GM19372 (cell line): ENCODE data around the gene RPL37.
"Not testable (repeated sequence)": the region's sequence is repeated elsewhere in the genome, so short reads cannot be mapped to it uniquely, and the experiment has no call there.

Experiments used
- ATAC-seq: cut with Tn5 transposase; IDR thresholded peaks from one replicate; pipeline ENCODE4 v1.9.1; 2021; ENCODE audit warnings: mild to moderate bottlenecking, low read depth, moderate library complexity; ENCODE audit not compliant: unreplicated experiment

RPL37 gene

GRCh38 chr5:40834391-40834848 is 602 bp downstream of the RPL37 start:
- no peak for ATAC-seq

- ATAC-seq, result no peak
Measured at GRCh38 chr5:40833712-40834229, 1.3 kb downstream of the RPL37 start.

DNA sequence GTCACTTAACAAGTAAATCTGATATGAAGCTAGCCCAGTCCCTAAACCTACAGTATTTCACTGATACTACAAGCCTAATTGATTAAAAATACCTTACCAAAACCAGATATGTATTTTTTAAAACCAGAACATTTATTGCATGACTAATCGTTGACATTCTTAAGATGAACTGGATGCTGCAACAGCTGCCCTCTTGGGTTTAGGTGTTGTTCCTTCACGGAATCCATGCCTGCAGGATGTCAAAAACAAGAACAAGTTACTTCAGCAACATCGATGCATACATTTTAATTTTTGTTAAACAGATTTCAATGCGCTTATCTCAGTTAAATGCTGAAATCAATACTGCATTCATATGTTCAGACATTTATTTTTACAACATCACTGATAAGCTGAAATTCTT is 2.7 kb downstream of the RPL37 start:
- no peak for ATAC-seq

- no peak for ATAC-seq
Measured at GRCh38 chr5:40831346-40832210, 3.4 kb downstream of the RPL37 start.

DNA sequence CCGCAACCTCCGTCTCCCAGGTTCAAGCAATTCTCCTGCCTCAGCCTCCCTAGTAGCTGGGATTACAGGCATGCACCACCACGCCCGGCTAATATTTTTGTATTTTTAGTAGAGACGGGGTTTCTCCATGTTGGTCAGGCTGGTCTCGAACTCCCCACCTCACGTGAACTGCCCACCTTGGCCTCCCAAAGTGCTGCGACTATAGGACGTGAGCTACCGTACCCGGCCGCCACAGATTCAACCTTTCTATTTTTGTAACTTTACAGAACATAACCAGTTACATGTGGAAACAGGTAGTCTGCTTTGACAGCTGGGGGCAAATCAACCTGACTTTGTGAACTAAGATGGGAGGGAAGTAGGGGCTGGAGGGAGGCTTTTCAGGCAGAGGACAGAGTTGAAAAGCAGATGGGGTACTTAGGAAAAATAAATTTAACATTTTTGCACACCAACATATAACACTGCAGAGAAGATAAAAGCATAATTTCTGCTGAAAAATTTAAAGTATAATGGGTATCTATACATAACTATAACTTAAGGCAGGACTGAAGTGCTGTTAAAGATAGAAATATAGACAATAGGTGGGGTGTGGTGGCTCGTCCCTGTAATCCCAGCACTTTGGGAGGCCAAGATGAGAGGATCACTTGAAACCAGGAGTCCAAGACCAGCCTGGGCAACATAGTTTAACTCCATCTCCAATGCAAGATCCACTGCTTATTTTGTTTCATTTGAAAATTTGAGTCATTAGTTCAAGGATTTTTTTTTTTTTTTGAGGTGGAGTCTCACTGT is 5.1 kb downstream of the RPL37 start:
- ATAC-seq, result no peak

- no peak for ATAC-seq
Measured at GRCh38 chr5:40828690-40829661, 6.0 kb downstream of the RPL37 start.

GRCh38 chr5:40828021-40828631 is 6.9 kb downstream of the RPL37 start:
- no peak for ATAC-seq

GRCh38 chr5:40827188-40827977 is 7.6 kb downstream of the RPL37 start:
- no peak for ATAC-seq

DNA sequence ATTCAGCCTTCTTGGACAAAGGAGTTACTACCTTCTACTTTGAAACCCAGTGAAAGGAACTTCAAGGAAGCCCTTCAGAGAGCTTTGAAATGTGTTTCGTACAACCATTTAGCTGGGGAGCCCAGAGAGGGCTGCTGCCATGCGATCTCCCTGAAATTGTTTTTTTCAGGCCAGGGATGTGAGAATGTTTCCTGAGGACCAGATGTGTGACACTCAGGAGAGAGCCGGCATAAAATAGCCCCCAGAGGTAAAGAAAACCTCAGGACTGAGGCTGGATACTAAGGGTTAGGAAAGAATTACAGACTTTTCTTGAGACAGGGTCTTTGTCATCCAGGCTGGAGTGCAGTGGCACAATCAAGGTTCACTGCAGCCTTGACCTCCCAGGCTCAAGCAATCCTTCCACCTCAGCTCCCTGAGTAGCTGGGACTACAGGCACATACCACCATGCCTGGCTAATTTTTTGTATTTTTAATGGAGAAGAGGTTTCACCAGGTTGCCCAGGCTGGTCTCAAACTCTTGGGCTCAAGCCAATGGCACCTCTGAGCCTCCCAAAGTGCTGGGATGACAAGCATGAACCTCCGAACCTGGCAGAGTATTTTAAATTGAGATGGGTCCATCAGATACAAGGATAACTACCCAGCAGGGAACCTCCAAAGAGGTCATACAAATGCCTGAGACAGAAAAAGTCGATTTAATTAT is 8.4 kb downstream of the RPL37 start:
- no peak for ATAC-seq

GRCh38 chr5:40825461-40826043 is 9.5 kb downstream of the RPL37 start:
- not testable (repeated sequence) for ATAC-seq

GRCh38 chr5:40823459-40823858 is 11.6 kb downstream of the RPL37 start:
- ATAC-seq, result no peak

- ATAC-seq, result no peak
Measured at GRCh38 chr5:40813698-40814281, 21.2 kb downstream of the RPL37 start.

DNA sequence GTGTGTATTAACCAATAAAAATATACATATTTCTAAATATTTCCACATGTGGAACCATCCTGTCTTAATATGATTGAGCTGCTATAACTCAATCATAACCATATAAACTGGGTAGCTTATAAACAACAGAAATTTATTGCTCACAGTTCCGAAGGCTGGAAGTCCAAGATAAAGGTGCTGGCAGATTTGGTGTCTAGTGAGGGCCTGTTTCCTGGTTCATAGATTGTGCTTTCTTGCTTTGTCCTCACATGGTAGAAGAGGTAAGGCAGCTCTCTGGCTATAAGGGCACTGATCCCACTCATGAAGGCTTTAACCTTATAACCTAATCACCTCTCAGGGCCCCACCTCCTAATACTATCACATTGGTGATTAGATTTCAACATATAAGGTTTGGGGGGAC is 22.9 kb downstream of the RPL37 start:
- no peak for ATAC-seq

DNA sequence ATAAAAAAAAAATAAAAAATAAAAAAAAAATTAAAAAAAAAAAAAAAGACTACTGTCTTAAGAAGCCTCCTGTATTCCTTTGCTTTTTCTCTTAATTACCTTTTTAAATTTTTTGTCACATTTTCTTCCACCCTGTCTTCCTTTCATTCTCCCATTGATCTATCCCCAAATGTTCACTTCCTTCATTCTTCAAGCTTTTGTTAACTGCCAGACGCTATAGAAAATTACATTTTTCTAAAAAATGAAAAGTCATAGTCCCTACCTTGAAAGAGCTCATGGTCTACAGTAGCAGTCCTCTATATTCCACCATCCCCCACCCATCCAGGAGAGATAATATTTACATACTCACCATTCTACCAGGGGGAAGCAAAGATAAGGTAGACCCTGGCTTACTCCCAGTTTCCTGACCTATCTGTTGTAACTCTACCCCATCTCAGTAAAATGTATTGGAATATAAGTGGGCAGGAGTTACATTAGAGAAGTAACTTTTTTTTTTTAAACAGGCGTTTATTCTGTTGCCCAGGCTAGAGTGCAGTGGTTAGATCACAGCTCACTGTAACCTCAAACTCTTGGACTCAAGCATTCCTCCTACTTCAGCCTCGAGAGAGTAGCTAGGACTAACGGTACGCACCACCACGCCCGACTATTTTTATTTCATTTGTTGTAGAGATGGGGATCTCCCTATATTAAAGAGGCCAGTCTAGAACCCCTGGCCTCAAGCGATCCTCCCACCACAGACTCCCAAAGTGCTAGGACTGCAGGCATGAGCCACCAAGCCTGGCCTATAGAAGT is 33.1 kb downstream of the RPL37 start:
- no peak for ATAC-seq

DNA sequence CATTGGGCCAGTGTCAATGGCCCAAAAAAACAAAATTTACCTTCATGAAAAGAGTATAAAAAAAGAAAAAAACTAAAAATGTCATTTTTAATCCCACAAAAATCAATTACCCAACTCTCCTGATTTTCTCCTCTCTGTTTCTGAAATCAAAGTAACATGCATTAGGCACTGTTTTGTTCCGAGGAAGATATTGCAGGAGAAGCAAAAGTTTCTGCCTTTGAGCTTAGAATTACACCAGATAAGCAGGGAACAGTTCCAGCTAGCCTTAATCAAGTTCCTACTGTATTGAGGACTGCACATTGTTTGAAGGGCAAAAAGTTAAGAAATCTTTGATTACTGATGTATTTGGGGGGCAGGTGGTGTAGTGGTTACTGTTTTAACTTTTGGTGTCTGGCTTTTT is 35.8 kb downstream of the RPL37 start:
- no peak for ATAC-seq

- no peak for ATAC-seq
Measured at GRCh38 chr5:40798801-40799210, 36.2 kb downstream of the RPL37 start.
